T-cell (primary cell): ENCODE measurements around the gene GRAMD2B. TPM values are rescaled to one million over a fixed set of nuclear protein-coding genes. Genes with fewer than 3 reads are reported as not detected.

Source experiments
- ATAC-seq, 4 experiments: fragments of 200-7000 bp in 3 of 4; fragments of 150-1000 bp in 1 of 4; cut with Tn5 transposase; replicated peaks in 1 of 4; 1 replicate in 3 of 4; 2 replicates in 1 of 4; pipeline ENCODE4 v1.10.0; 2021; ENCODE audit warnings: moderate library complexity in 3 of 4, mild to moderate bottlenecking in 2 of 4, moderate number of reproducible peaks in 1 of 4
- CTCF ChIA-PET, 2 donors: fragments of 300-600 bp; sonication (Branson Sonifier 250); formaldehyde crosslinking; loops; one replicate each; lab custom pipeline; 2022; ENCODE audit warnings: antibody characterized with exemption in 2 of 2; lab: Charles Lee
- POLR2A ChIA-PET, 2 donors: fragments of 300-600 bp; sonication (Branson Sonifier 250); formaldehyde crosslinking; loops; one replicate each; lab custom pipeline; 2022; ENCODE audit warnings: antibody characterized with exemption in 2 of 2; lab: Charles Lee
- DNase-seq, 35 experiments: peaks; one replicate each; pipeline versions ENCODE4 v3.0.0 to v3.0.0-alpha.2; 2013 to 2023
- H3K27ac ChIP-seq: one replicate; pipeline ENCODE4 v1.5.1; 2013; ENCODE audit warnings: low read length
- H3K27me3 ChIP-seq, 2 experiments: replicated peaks in 1 of 2; 1 replicate in 1 of 2; 2 replicates in 1 of 2; pipeline versions ENCODE4 v1.6.1 to v1.7.0; 2013; ENCODE audit warnings: low read length in 1 of 2, mixed read lengths in 1 of 2; ENCODE audit not compliant: control insufficient read depth in 2 of 2, insufficient read depth in 2 of 2; ENCODE audit errors: extremely low read depth in 1 of 2
- H3K36me3 ChIP-seq, 2 donors: 1 replicate in 1 of 2; 2 replicates in 1 of 2; pipeline versions ENCODE4 v1.6.1 to v1.7.0; 2013; ENCODE audit warnings: low read length in 1 of 2; ENCODE audit not compliant: control insufficient read depth in 2 of 2, insufficient read depth in 1 of 2; ENCODE audit errors: extremely low read depth in 1 of 2
- H3K4me1 ChIP-seq, 2 experiments: 1 replicate in 1 of 2; 2 replicates in 1 of 2; pipeline versions ENCODE4 v1.6.1 to v1.7.0; 2013; ENCODE audit warnings: low read length in 2 of 2, mixed read lengths in 1 of 2; ENCODE audit not compliant: insufficient read depth in 2 of 2, control insufficient read depth in 1 of 2; ENCODE audit errors: extremely low read depth in 1 of 2
- H3K4me3 ChIP-seq, 2 donors: 1 replicate in 1 of 2; 2 replicates in 1 of 2; pipeline versions ENCODE4 v1.5.1 to v1.7.0; 2013; ENCODE audit warnings: mild to moderate bottlenecking in 2 of 2, low read length in 1 of 2, moderate library complexity in 1 of 2; ENCODE audit not compliant: control insufficient read depth in 1 of 2; ENCODE audit errors: extremely low read depth in 1 of 2
- H3K9me3 ChIP-seq: 2 replicates; pipeline ENCODE4 v1.7.0; 2013
- H3K27ac Mint-ChIP-seq, 2 donors: one replicate each; pipeline ENCODE4 v1.8.0; 2020 to 2021; ENCODE audit warnings: mild to moderate bottlenecking in 2 of 2, mixed read lengths in 2 of 2
- H3K27me3 Mint-ChIP-seq, 2 donors: one replicate each; pipeline ENCODE4 v1.8.0; 2021 to 2022; ENCODE audit warnings: mixed read lengths in 2 of 2
- H3K36me3 Mint-ChIP-seq: one replicate; pipeline ENCODE4 v1.8.0; 2021; ENCODE audit warnings: mixed read lengths
- H3K4me1 Mint-ChIP-seq, 3 donors: one replicate each; pipeline ENCODE4 v1.8.0; 2020 to 2022; ENCODE audit warnings: mixed read lengths in 3 of 3, mild to moderate bottlenecking in 1 of 3
- H3K4me3 Mint-ChIP-seq, 3 donors: one replicate each; pipeline ENCODE4 v1.8.0; 2020 to 2022; ENCODE audit warnings: mild to moderate bottlenecking in 3 of 3, mixed read lengths in 3 of 3, moderate library complexity in 3 of 3
- H3K9me3 Mint-ChIP-seq, 3 donors: one replicate each; pipeline ENCODE4 v1.8.0; 2020 to 2022; ENCODE audit warnings: mixed read lengths in 3 of 3
- WGBS: methylation state at CpG from one replicate; pipeline ENCODE4 v1.1.5; 2013; ENCODE audit warnings: missing lambda C conversion rate; ENCODE audit not compliant: insufficient coverage; 5-methylcytosine and 5-hydroxymethylcytosine counted together
- total RNA-seq, 35 experiments: library from RNA in 6 of 35; stranded (reverse) in 6 of 35; fragments of 120-200 nt in 1 of 35; gene quantifications; one replicate each; pipeline versions ENCODE4 v1.2.1 to v1.2.4 and lab custom pipeline; 2013 to 2026

The GRAMD2B gene
- total RNA-seq, 5 donors from 2014 or later (not counting 1 experiment from before 2014, with no cell fraction given), result 5.7 to 14.1 (median 6.0) TPM

- H3K9me3 ChIP-seq, result no peaks in the 10 kb centered on the region
- peaks cover 4% of the 10 kb centered on the region in 2 donors for H3K36me3 ChIP-seq
- H3K36me3 Mint-ChIP-seq, result peaks cover 39% of the 10 kb centered on the region
- no peaks in the 10 kb centered on the region for H3K4me1 ChIP-seq
- H3K27me3 ChIP-seq, result no peaks in the 10 kb centered on the region
- WGBS, result no CpG with 5 or more reads among the region's 1 CpG
- H3K27me3 Mint-ChIP-seq, result no peaks in the 10 kb centered on the region
- no peak overlapping the region for H3K4me3 Mint-ChIP-seq
- peaks cover 21 to 34% (median 24%) of the 10 kb centered on the region in 3 donors for H3K4me1 Mint-ChIP-seq
- no peak for ATAC-seq
- ChIA-PET POLR2A (no interaction called here), CTCF (interaction anchor here (0.5 kb wide), 2 partner anchors 111 to 316 kb away, joined by 3 read pairs; no protein-coding TSS in a partner anchor)
- DNase-seq, result no peak
- H3K9me3 Mint-ChIP-seq, result no peaks in the 10 kb centered on the region
- H3K4me3 ChIP-seq, result no peak overlapping the region
- H3K27ac ChIP-seq, result no peak overlapping the region
- no peak overlapping the region for H3K27ac Mint-ChIP-seq
Measured at GRCh38 chr5:126461838-126462237, 38.6 kb downstream of the GRAMD2B start.

- Mint-ChIP-seq H3K27ac (peak overlapping the region; percentile 26 to 64), H3K36me3 (peaks cover 39% of the 10 kb centered on the region)
- H3K27ac ChIP-seq, result no peak overlapping the region
Measured at GRCh38 chr5:126462239-126463014, 39.2 kb downstream of the GRAMD2B start.

GRCh38 chr5:126464016-126464415 lies 40.8 kb downstream of the GRAMD2B start:
- DNase-seq (peak in 2 of 35 experiments; percentile 16 to 35), ATAC-seq (peak; percentile 60 to 94 (median 74))
- Mint-ChIP-seq H3K36me3 (peaks cover 28% of the 10 kb centered on the region), H3K4me3 (no peak overlapping the region), H3K27me3 (no peaks in the 10 kb centered on the region), H3K27ac (peak overlapping the region in 1 of 2 donors; percentile 30), H3K9me3 (no peaks in the 10 kb centered on the region), H3K4me1 (peaks cover 21 to 34% (median 24%) of the 10 kb centered on the region in 3 donors)
- CTCF ChIA-PET, result interaction anchor here in 1 of 2 donors (0.6 kb wide), 1 partner anchor 18 kb away, joined by 3 read pairs; no protein-coding TSS in a partner anchor
- POLR2A ChIA-PET, result no interaction called here
- Histone ChIP-seq H3K4me3 (no peak overlapping the region), H3K27me3 (no peaks in the 10 kb centered on the region), H3K4me1 (no peaks in the 10 kb centered on the region), H3K36me3 (peaks cover 0 to 4% of the 10 kb centered on the region in 2 donors), H3K9me3 (no peaks in the 10 kb centered on the region), H3K27ac (no peak overlapping the region)
- WGBS, result 75% methylated on average over 1 of the region's 2 CpGs

More at GRCh38 chr5:126462239-126463014, 39.2 kb downstream of the GRAMD2B start:
- Mint-ChIP-seq H3K4me3 (no peak overlapping the region), H3K4me1 (peaks cover 21 to 34% (median 24%) of the 10 kb centered on the region in 3 donors), H3K9me3 (no peaks in the 10 kb centered on the region), H3K27me3 (no peaks in the 10 kb centered on the region)
- H3K4me1 ChIP-seq, result no peaks in the 10 kb centered on the region
- H3K4me3 ChIP-seq, result no peak overlapping the region
- no peaks in the 10 kb centered on the region for H3K27me3 ChIP-seq
- POLR2A ChIA-PET, result no interaction called here
- WGBS, result 64% methylated on average over 3 of the region's 8 CpGs
- DNase-seq, result no peak
- no peaks in the 10 kb centered on the region for H3K9me3 ChIP-seq
- no peak for ATAC-seq
- CTCF ChIA-PET, result no interaction called here
- peaks cover 4% of the 10 kb centered on the region in 2 donors for H3K36me3 ChIP-seq

- Mint-ChIP-seq H3K4me3 (no peak overlapping the region), H3K9me3 (no peaks in the 10 kb centered on the region), H3K36me3 (peaks cover 32% of the 10 kb centered on the region), H3K27ac (no peak overlapping the region), H3K4me1 (peaks cover 21 to 34% (median 24%) of the 10 kb centered on the region in 3 donors), H3K27me3 (no peaks in the 10 kb centered on the region)
- ChIA-PET POLR2A (interaction anchor here in 1 of 2 donors (1.0 kb wide), 1 partner anchor 9 kb away, joined by 3 read pairs; no protein-coding TSS in a partner anchor), CTCF (no interaction called here)
- Histone ChIP-seq H3K9me3 (no peaks in the 10 kb centered on the region), H3K4me1 (no peaks in the 10 kb centered on the region), H3K27ac (no peak overlapping the region), H3K4me3 (no peak overlapping the region), H3K36me3 (peaks cover 0 to 6% of the 10 kb centered on the region in 2 donors), H3K27me3 (no peaks in the 10 kb centered on the region)
- WGBS, result 88% methylated on average over 4 of the region's 7 CpGs
- DNase-seq (no peak), ATAC-seq (peak in 2 of 4 experiments; percentile 19 to 41)
Measured at GRCh38 chr5:126464959-126465358, 41.8 kb downstream of the GRAMD2B start.

- H3K4me3 Mint-ChIP-seq, result no peak overlapping the region
- POLR2A ChIA-PET, result no interaction called here
- DNase-seq, result no peak
- CTCF ChIA-PET, result interaction anchor here in 1 of 2 donors (0.8 kb wide), 1 partner anchor 32 kb away, joined by 4 read pairs; no protein-coding TSS in a partner anchor
- peaks cover 37% of the 10 kb centered on the region for H3K36me3 Mint-ChIP-seq
- no peak overlapping the region for H3K4me3 ChIP-seq
- no peaks in the 10 kb centered on the region for H3K27me3 ChIP-seq
- H3K4me1 ChIP-seq, result no peaks in the 10 kb centered on the region
- H3K27ac Mint-ChIP-seq, result no peak overlapping the region
- no peak for ATAC-seq
- no peak overlapping the region for H3K27ac ChIP-seq
- peaks cover 13 to 24% (median 15%) of the 10 kb centered on the region in 3 donors for H3K4me1 Mint-ChIP-seq
- H3K9me3 ChIP-seq, result no peaks in the 10 kb centered on the region
- no peaks in the 10 kb centered on the region for H3K9me3 Mint-ChIP-seq
- no peaks in the 10 kb centered on the region for H3K27me3 Mint-ChIP-seq
- peaks cover 0 to 18% of the 10 kb centered on the region in 2 donors for H3K36me3 ChIP-seq
- WGBS, result no CpG with 5 or more reads among the region's 3 CpGs
Measured at GRCh38 chr5:126468091-126468490, 44.9 kb downstream of the GRAMD2B start.

- Histone ChIP-seq H3K36me3 (peaks cover 0 to 18% of the 10 kb centered on the region in 2 donors), H3K9me3 (no peaks in the 10 kb centered on the region), H3K4me3 (no peak overlapping the region), H3K27me3 (no peaks in the 10 kb centered on the region), H3K4me1 (no peaks in the 10 kb centered on the region), H3K27ac (no peak overlapping the region)
- Mint-ChIP-seq H3K36me3 (peaks cover 37% of the 10 kb centered on the region), H3K4me1 (peaks cover 0 to 7% (median 3%) of the 10 kb centered on the region in 3 donors), H3K9me3 (no peaks in the 10 kb centered on the region), H3K27ac (no peak overlapping the region), H3K4me3 (no peak overlapping the region), H3K27me3 (no peaks in the 10 kb centered on the region)
- ATAC-seq (no peak), DNase-seq (no peak)
- CTCF ChIA-PET, result no interaction called here
- 94% methylated on average over 3 of the region's 6 CpGs for WGBS
- POLR2A ChIA-PET, result no interaction called here
Measured at GRCh38 chr5:126469536-126470316, 46.5 kb downstream of the GRAMD2B start.
